Stimulated activated naive CD8-positive, alpha-beta T cell treated with anti-CD3 and anti-CD28 coated beads, Interleukin-15, Interleukin-2, amounts not matched to agents 100 ng/mL and 50 ng/mL, for 24 hours (primary cell): ENCODE data around the gene CACNA1C.

ENCODE experiments used
- H3K27ac Mint-ChIP-seq: one replicate; pipeline ENCODE4 v1.8.0; 2021; ENCODE audit warnings: mild to moderate bottlenecking, mixed read lengths
- H3K27me3 Mint-ChIP-seq: one replicate; pipeline ENCODE4 v1.8.0; 2021; ENCODE audit warnings: mixed read lengths
- H3K36me3 Mint-ChIP-seq: one replicate; pipeline ENCODE4 v1.8.0; 2021; ENCODE audit warnings: low read depth, mixed read lengths
- H3K4me1 Mint-ChIP-seq: one replicate; pipeline ENCODE4 v1.8.0; 2021; ENCODE audit warnings: low read depth, mixed read lengths
- H3K4me3 Mint-ChIP-seq: one replicate; pipeline ENCODE4 v1.8.0; 2021; ENCODE audit warnings: mild to moderate bottlenecking, mixed read lengths
- H3K9me3 Mint-ChIP-seq: one replicate; pipeline ENCODE4 v1.8.0; 2021; ENCODE audit warnings: mixed read lengths

CACNA1C gene

DNA sequence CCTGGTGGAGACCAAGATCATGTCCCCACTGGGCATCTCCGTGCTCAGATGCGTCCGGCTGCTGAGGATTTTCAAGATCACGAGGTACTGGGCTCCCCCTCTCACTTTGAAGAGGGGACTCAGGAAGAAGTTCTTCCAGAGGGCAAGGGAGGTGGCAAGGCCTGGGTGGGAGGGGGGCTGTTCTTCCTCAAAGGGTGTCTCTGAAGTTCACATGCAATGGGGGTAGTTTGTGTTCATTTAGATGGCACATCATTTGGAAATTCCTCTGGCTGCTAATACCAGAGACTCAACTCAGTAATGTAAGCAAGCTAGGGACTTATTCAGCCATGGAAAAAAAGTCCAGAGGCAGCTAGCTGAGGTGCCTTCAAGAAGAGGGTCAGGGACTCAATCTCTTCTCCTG is 514.9 kb downstream of the CACNA1C start:
- H3K27me3 Mint-ChIP-seq: no peaks in the 10 kb centered on the region
- no peaks in the 10 kb centered on the region for H3K4me1 Mint-ChIP-seq
- no peaks in the 10 kb centered on the region for H3K36me3 Mint-ChIP-seq
- no peaks in the 10 kb centered on the region for H3K9me3 Mint-ChIP-seq
- H3K4me3 Mint-ChIP-seq: no peak overlapping the region
- H3K27ac Mint-ChIP-seq: no peak overlapping the region

DNA sequence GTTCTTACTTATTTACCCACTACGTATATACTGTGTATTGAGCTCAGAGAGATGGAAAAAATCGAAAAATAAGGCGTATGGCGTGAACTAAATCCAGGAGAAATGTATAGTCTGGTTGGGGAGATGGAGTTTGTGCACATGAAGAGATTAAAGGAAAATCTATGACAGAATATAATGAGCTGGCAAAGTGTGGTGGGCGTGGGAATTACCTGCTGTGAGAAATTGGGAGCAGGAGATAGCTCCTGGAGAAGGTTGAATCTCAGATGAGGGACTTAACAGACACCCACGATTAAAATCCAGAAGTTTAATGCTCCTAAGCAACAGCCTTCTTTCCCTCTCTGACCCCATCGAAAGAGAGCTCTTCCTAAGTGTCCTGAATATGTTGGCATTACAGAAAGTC is 517.8 kb downstream of the CACNA1C start:
- H3K9me3 Mint-ChIP-seq: no peaks in the 10 kb centered on the region
- no peaks in the 10 kb centered on the region for H3K27me3 Mint-ChIP-seq
- H3K36me3 Mint-ChIP-seq: no peaks in the 10 kb centered on the region
- no peak overlapping the region for H3K4me3 Mint-ChIP-seq
- H3K27ac Mint-ChIP-seq: no peak overlapping the region
- no peaks in the 10 kb centered on the region for H3K4me1 Mint-ChIP-seq

DNA sequence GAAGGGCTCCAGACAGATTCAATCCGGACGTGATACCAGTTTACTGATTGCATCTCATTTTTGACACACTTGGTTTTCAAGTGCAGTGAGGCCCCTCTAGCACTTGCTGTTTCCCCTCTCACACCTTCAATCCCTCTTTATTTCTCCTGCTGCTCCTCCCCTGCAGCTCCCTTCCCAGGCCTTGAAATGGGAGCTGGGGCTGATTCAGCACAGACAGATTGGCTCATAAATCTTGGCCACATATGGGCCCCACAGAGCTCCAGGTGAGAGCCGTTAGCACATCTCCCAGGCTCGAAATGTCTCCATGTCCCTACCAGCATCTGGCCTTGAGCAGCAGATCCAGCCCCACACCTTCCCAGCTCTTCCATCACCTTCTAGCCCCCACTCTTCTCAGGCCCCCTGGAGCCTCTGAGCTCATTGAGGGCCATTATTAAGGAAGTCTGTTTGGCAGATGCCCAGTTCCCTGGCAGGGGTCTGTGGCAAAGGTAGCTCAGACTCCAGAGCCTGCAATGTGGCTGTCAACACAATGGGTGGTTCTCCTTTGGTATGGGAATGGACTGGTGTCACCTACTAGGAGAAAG is 521.7 kb downstream of the CACNA1C start:
- Mint-ChIP-seq H3K4me1 (no peaks in the 10 kb centered on the region), H3K27me3 (no peaks in the 10 kb centered on the region), H3K27ac (no peak overlapping the region), H3K36me3 (no peaks in the 10 kb centered on the region), H3K9me3 (no peaks in the 10 kb centered on the region), H3K4me3 (no peak overlapping the region)

GRCh38 chr12:2575245-2575644 is 522.5 kb downstream of the CACNA1C start:
- H3K4me1 Mint-ChIP-seq: no peaks in the 10 kb centered on the region
- H3K27ac Mint-ChIP-seq: no peak overlapping the region
- no peaks in the 10 kb centered on the region for H3K36me3 Mint-ChIP-seq
- H3K4me3 Mint-ChIP-seq: no peak overlapping the region
- H3K27me3 Mint-ChIP-seq: no peaks in the 10 kb centered on the region
- no peaks in the 10 kb centered on the region for H3K9me3 Mint-ChIP-seq

GRCh38 chr12:2578211-2578610 is 525.4 kb downstream of the CACNA1C start:
- Mint-ChIP-seq H3K9me3 (no peaks in the 10 kb centered on the region), H3K4me3 (no peak overlapping the region), H3K4me1 (no peaks in the 10 kb centered on the region), H3K27me3 (peaks cover 17% of the 10 kb centered on the region), H3K36me3 (no peaks in the 10 kb centered on the region), H3K27ac (no peak overlapping the region)

DNA sequence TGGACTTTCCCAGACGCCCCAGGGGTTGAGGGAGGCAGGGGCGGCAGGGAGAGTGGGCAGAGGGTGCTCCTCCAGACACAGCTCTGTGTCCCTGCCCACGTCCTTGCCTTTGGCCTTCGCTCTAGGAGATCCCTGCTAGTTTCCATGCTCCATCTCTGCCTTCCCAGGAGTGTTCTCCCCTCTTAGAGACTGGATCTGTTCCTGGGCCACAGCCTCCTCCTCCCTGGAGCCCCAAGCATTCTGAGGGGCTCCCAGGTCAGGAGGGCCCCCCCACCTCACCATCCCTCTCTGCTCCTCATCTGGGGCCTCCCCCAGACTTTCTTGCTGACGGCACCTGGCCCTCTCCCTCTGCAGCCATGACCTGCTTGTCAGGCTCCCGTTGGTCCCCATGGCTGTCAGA is 526.0 kb downstream of the CACNA1C start:
- peaks cover 17% of the 10 kb centered on the region for H3K27me3 Mint-ChIP-seq
- H3K27ac Mint-ChIP-seq: no peak overlapping the region
- no peaks in the 10 kb centered on the region for H3K36me3 Mint-ChIP-seq
- no peaks in the 10 kb centered on the region for H3K4me1 Mint-ChIP-seq
- H3K9me3 Mint-ChIP-seq: no peaks in the 10 kb centered on the region
- no peak overlapping the region for H3K4me3 Mint-ChIP-seq

GRCh38 chr12:2580821-2581220 is 528.0 kb downstream of the CACNA1C start:
- H3K27me3 Mint-ChIP-seq: peaks cover 30% of the 10 kb centered on the region
- no peak overlapping the region for H3K27ac Mint-ChIP-seq
- H3K4me3 Mint-ChIP-seq: no peak overlapping the region
- H3K4me1 Mint-ChIP-seq: no peaks in the 10 kb centered on the region
- H3K9me3 Mint-ChIP-seq: no peaks in the 10 kb centered on the region
- H3K36me3 Mint-ChIP-seq: no peaks in the 10 kb centered on the region

- peaks cover 37% of the 10 kb centered on the region for H3K27me3 Mint-ChIP-seq
- H3K36me3 Mint-ChIP-seq: no peaks in the 10 kb centered on the region
- no peaks in the 10 kb centered on the region for H3K9me3 Mint-ChIP-seq
- H3K27ac Mint-ChIP-seq: no peak overlapping the region
- no peaks in the 10 kb centered on the region for H3K4me1 Mint-ChIP-seq
- H3K4me3 Mint-ChIP-seq: no peak overlapping the region
Measured at GRCh38 chr12:2581293-2582045, 528.7 kb downstream of the CACNA1C start.

GRCh38 chr12:2582631-2583030 is 529.8 kb downstream of the CACNA1C start:
- Mint-ChIP-seq H3K9me3 (no peaks in the 10 kb centered on the region), H3K27me3 (peaks cover 38% of the 10 kb centered on the region), H3K4me1 (no peaks in the 10 kb centered on the region), H3K4me3 (no peak overlapping the region), H3K27ac (no peak overlapping the region), H3K36me3 (no peaks in the 10 kb centered on the region)

GRCh38 chr12:2583091-2583497 is 530.3 kb downstream of the CACNA1C start:
- H3K36me3 Mint-ChIP-seq: no peaks in the 10 kb centered on the region
- no peaks in the 10 kb centered on the region for H3K4me1 Mint-ChIP-seq
- H3K4me3 Mint-ChIP-seq: no peak overlapping the region
- H3K9me3 Mint-ChIP-seq: no peaks in the 10 kb centered on the region
- H3K27ac Mint-ChIP-seq: no peak overlapping the region
- peaks cover 43% of the 10 kb centered on the region for H3K27me3 Mint-ChIP-seq

- H3K4me1 Mint-ChIP-seq: no peaks in the 10 kb centered on the region
- H3K36me3 Mint-ChIP-seq: no peaks in the 10 kb centered on the region
- peaks cover 44% of the 10 kb centered on the region for H3K27me3 Mint-ChIP-seq
- H3K4me3 Mint-ChIP-seq: no peak overlapping the region
- H3K9me3 Mint-ChIP-seq: no peaks in the 10 kb centered on the region
- H3K27ac Mint-ChIP-seq: no peak overlapping the region
Measured at GRCh38 chr12:2583642-2584401, 531.0 kb downstream of the CACNA1C start.

GRCh38 chr12:2586156-2587038 is 533.6 kb downstream of the CACNA1C start:
- Mint-ChIP-seq H3K27ac (no peak overlapping the region), H3K27me3 (peaks cover 38% of the 10 kb centered on the region), H3K4me1 (no peaks in the 10 kb centered on the region), H3K36me3 (no peaks in the 10 kb centered on the region), H3K9me3 (no peaks in the 10 kb centered on the region), H3K4me3 (no peak overlapping the region)

GRCh38 chr12:2588345-2588744 is 535.6 kb downstream of the CACNA1C start:
- H3K4me3 Mint-ChIP-seq: no peak overlapping the region
- H3K9me3 Mint-ChIP-seq: no peaks in the 10 kb centered on the region
- H3K27me3 Mint-ChIP-seq: peaks cover 27% of the 10 kb centered on the region
- no peaks in the 10 kb centered on the region for H3K4me1 Mint-ChIP-seq
- no peak overlapping the region for H3K27ac Mint-ChIP-seq
- no peaks in the 10 kb centered on the region for H3K36me3 Mint-ChIP-seq

DNA sequence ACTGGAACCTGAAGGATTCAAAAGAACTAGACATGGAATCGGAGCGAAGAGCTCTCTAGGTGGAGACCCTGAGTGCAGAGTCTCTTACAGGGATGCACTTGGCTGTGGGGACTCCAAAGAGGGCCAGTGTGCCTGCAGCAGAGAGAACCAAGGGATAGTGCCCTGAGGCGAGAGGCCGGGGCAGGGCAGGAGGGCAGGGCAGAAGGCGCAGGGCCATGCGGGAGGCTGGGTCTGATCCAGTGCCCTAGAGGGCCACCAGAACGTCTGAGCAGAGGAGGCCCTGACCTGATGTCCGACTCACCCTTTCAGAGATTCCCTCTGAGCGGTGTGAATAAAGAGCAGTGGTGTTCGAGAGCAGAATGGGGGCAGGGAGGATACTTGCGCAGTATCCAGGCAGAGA is 536.6 kb downstream of the CACNA1C start:
- H3K36me3 Mint-ChIP-seq: no peaks in the 10 kb centered on the region
- no peaks in the 10 kb centered on the region for H3K4me1 Mint-ChIP-seq
- H3K27ac Mint-ChIP-seq: no peak overlapping the region
- H3K27me3 Mint-ChIP-seq: peaks cover 24% of the 10 kb centered on the region
- peaks cover 4% of the 10 kb centered on the region for H3K9me3 Mint-ChIP-seq
- H3K4me3 Mint-ChIP-seq: no peak overlapping the region

DNA sequence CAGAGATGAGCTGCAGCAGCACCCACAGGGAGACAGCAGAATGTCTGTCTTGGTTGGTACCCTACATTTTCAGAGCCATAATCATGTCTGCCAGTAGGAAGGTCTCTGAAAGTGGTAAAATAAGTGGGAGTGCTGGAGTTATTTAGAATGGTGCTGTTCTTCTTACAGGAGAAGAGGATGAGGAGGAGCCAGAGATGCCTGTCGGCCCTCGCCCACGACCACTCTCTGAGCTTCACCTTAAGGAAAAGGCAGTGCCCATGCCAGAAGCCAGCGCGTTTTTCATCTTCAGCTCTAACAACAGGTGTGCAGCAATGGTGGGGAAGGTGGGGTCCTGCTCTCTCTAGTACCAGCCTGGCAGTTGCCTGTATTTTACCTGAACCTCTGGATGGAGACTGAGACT is 540.3 kb downstream of the CACNA1C start:
- Mint-ChIP-seq H3K4me3 (no peak overlapping the region), H3K9me3 (peaks cover 10% of the 10 kb centered on the region), H3K4me1 (no peaks in the 10 kb centered on the region), H3K36me3 (no peaks in the 10 kb centered on the region), H3K27ac (no peak overlapping the region), H3K27me3 (peaks cover 2% of the 10 kb centered on the region)
